Naive thymus-derived CD4-positive, alpha-beta T cell (primary cell): ENCODE results near the gene ZNF408. TPM values are rescaled to one million over a fixed set of nuclear protein-coding genes. Genes with fewer than 3 reads are reported as not detected.

Experiments
- ATAC-seq: fragments of 150-1000 bp; cut with Tn5 transposase; 2 replicates; pipeline ENCODE4 v1.10.0; 2021; ENCODE audit warnings: mild to moderate bottlenecking, moderate library complexity
- CTCF ChIA-PET: fragments of 350-600 bp; sonication (Branson Sonifier 250); formaldehyde crosslinking; loops from one replicate; lab custom pipeline; 2021; ENCODE audit warnings: antibody characterized with exemption; lab: Charles Lee
- POLR2A ChIA-PET: fragments of 350-600 bp; sonication (Branson Sonifier 250); formaldehyde crosslinking; loops from one replicate; lab custom pipeline; 2021; ENCODE audit warnings: antibody characterized with exemption, inconsistent platforms; lab: Charles Lee
- DNase-seq, 9 donors: peaks; one replicate each; pipeline versions ENCODE4 v3.0.0 to v3.0.0-alpha.2; 2020 to 2022; ENCODE audit warnings: mixed read lengths in 1 of 9
- H3K27ac ChIP-seq: one replicate; pipeline ENCODE4 v1.7.0; 2013; ENCODE audit warnings: mild to moderate bottlenecking, low read depth, low read length, moderate library complexity
- H3K27me3 ChIP-seq, 2 donors: one replicate each; pipeline ENCODE4 v1.7.0; 2013; ENCODE audit warnings: low read length in 2 of 2, mild to moderate bottlenecking in 2 of 2, moderate library complexity in 2 of 2; ENCODE audit not compliant: control insufficient read depth in 2 of 2, insufficient read depth in 2 of 2
- H3K36me3 ChIP-seq, 3 experiments: 1 replicate in 2 of 3; 2 replicates in 1 of 3; pipeline ENCODE4 v1.7.0; 2013; ENCODE audit warnings: low read length in 3 of 3, mild to moderate bottlenecking in 3 of 3, moderate library complexity in 1 of 3; ENCODE audit not compliant: insufficient read depth in 3 of 3, control insufficient read depth in 2 of 3
- H3K4me1 ChIP-seq, 2 donors: one replicate each; pipeline ENCODE4 v1.7.0; 2013; ENCODE audit warnings: low read length in 2 of 2, mild to moderate bottlenecking in 2 of 2, moderate library complexity in 1 of 2; ENCODE audit not compliant: control insufficient read depth in 2 of 2, insufficient read depth in 2 of 2
- H3K4me3 ChIP-seq: 2 replicates; pipeline ENCODE4 v1.7.0; 2013; ENCODE audit warnings: mild to moderate bottlenecking, low read length
- H3K9me3 ChIP-seq, 3 experiments: 1 replicate in 2 of 3; 2 replicates in 1 of 3; pipeline ENCODE4 v1.7.0; 2013; ENCODE audit warnings: low read length in 3 of 3; ENCODE audit not compliant: control insufficient read depth in 2 of 3
- H3K27ac Mint-ChIP-seq, 9 donors: one replicate each; pipeline ENCODE4 v1.8.0; 2020 to 2022; ENCODE audit warnings: mixed read lengths in 9 of 9, mild to moderate bottlenecking in 8 of 9, moderate library complexity in 5 of 9, inconsistent platforms in 2 of 9
- H3K27me3 Mint-ChIP-seq, 5 donors: one replicate each; pipeline ENCODE4 v1.8.0; 2021 to 2022; ENCODE audit warnings: mixed read lengths in 5 of 5, mild to moderate bottlenecking in 1 of 5
- H3K36me3 Mint-ChIP-seq, 5 donors: one replicate each; pipeline ENCODE4 v1.8.0; 2020 to 2022; ENCODE audit warnings: mixed read lengths in 5 of 5, mild to moderate bottlenecking in 3 of 5, inconsistent platforms in 1 of 5
- H3K4me1 Mint-ChIP-seq, 7 donors: one replicate each; pipeline ENCODE4 v1.8.0; 2020 to 2022; ENCODE audit warnings: mixed read lengths in 7 of 7, mild to moderate bottlenecking in 3 of 7, inconsistent platforms in 1 of 7
- H3K4me3 Mint-ChIP-seq, 10 donors: one replicate each; pipeline ENCODE4 v1.8.0; 2020 to 2022; ENCODE audit warnings: mild to moderate bottlenecking in 10 of 10, mixed read lengths in 10 of 10, moderate library complexity in 6 of 10, inconsistent platforms in 2 of 10
- H3K9me3 Mint-ChIP-seq, 11 donors: one replicate each; pipeline ENCODE4 v1.8.0; 2020 to 2022; ENCODE audit warnings: mixed read lengths in 11 of 11, mild to moderate bottlenecking in 4 of 11, inconsistent platforms in 1 of 11, moderate library complexity in 1 of 11
- intact Hi-C, 2 donors: fragments of 100-400 bp; cut with micrococcal nuclease; formaldehyde crosslinking; loops; one replicate each; pipeline ENCODE4 v1.15.1; 2023
- polyA plus RNA-seq, 2 donors: library from polyadenylated mRNA; unstranded; fragments of 300-500 nt; fragmentation: Illumina TruSeq; gene quantifications; one replicate each; pipeline ENCODE4 v1.2.3, GENCODE V29; 2021
- total RNA-seq, 6 experiments: library from RNA in 5 of 6; stranded (reverse) in 5 of 6; gene quantifications; 1 replicate in 5 of 6; 2 replicates in 1 of 6; pipeline ENCODE4 v1.2.3 and lab custom pipeline; 2021 to 2026

Gene ZNF408
- total RNA-seq (10 to 100 TPM in 4 of 5 experiments, 1 to 10 TPM in 1; 7.8 to 20.0 (median 16.6) TPM), polyA plus RNA-seq (10 to 100 TPM in 1 of 2 donors, 1 to 10 TPM in 1; 7.0 to 14.1 TPM), total RNA-seq (lab: John Stamatoyannopoulos, UW) (10.5 reads per million, percentile 37 among the genes with 10 or more reads in this experiment)

DNA sequence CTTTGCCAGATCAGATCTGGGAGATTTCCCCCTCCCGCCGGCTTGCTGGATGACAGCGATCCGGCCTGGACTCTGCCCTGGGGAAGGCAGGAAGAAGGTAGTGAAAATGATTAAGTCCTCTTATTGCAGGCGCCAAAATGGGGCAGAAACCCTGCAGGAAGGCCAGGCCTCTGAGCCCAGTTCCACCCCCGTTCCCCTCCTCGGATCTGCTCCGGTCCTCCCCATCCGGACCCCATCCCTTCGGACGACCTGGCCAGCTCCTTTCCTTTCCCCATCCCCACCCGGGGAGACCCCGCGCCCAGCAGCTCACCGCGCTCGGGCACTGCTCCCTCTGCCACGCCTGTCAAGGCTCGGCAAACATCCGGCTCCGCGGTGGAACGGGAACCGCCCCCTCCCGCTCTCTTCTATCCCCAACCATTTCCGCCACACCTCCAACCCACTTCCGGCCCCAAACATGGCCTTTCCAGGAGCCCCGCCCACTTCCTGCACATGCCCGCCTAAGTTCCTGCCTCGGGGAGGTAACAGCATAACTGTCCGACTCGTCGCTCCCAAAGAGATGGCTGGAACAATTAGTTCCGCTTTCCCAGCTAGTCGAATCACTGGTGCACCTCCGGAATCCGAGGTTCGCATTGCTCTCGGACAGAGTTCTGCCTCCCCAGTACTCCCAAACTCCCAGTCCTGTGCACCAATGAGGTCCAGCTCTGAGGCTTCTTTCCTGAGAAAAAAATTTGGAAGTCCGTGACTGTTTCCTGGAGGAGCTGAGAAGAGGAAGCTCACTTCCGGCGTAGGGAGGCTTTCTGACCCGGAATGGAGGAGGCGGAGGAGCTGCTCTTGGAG lies at the start of gene ZNF408, which contains the start of gene ARHGAP1:
Gene ZNF408 (plus strand): TSS at position 791 of the 837 bp plus-strand sequence. CDS start 17 bp downstream, at position 808.
Gene ARHGAP1 (minus strand): TSS at position 379 of the 837 bp plus-strand sequence. CDS start 4,512 bp downstream, outside the sequence.
- CTCF ChIA-PET = interaction anchor here (2.2 to 4.3 kb wide), 2 partner anchors 26 to 30 kb away, joined by 10 to 20 read pairs; no protein-coding TSS in a partner anchor
- peaks cover 8 to 48% (median 20%) of the 10 kb centered on the region in 3 experiments for H3K36me3 ChIP-seq

DNA sequence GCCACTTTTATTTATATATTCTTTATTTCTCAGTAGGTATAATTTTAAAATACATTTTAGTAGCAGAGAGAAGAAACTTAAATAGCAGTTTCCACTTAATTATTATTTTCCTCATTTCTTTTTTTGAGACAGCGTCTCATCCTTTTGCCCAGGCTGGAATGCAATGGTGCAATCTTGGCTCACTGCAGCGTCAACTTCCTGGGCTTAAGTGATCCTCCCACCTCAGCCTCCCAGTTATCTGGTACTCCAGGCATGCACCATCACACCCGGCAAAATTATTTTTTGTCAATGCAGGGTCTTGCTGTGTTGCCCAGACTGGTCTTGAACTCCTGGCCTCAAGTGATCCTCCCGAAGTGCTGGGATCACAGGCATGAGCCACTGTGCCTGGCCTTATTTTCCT lies 45.2 kb upstream of the ZNF408 start:
- Mint-ChIP-seq H3K9me3 (no peaks in the 10 kb centered on the region), H3K36me3 (peaks cover 4 to 51% (median 23%) of the 10 kb centered on the region in 5 donors), H3K4me3 (no peak overlapping the region), H3K27me3 (no peaks in the 10 kb centered on the region), H3K27ac (peak overlapping the region in 1 of 9 donors; percentile 19), H3K4me1 (no peaks in the 10 kb centered on the region)
- Histone ChIP-seq H3K9me3 (no peaks in the 10 kb centered on the region), H3K27ac (no peak overlapping the region), H3K36me3 (peaks cover 29 to 92% (median 34%) of the 10 kb centered on the region in 3 experiments), H3K4me1 (no peaks in the 10 kb centered on the region), H3K27me3 (no peaks in the 10 kb centered on the region), H3K4me3 (no peak overlapping the region)
- CTCF ChIA-PET = no interaction called here
- ATAC-seq (no peak), DNase-seq (no peak)
- intact Hi-C loops = no loop called here
- POLR2A ChIA-PET = interaction anchor here (1.1 kb wide), 1 partner anchor 44 kb away, joined by 4 read pairs; the partner anchor contains the start of gene ARHGAP1

More for the DNA sequence above, at the start of gene ZNF408, which contains the start of gene ARHGAP1:
- Histone ChIP-seq H3K4me3 (peak within 1 kb of the TSS; percentile 95), H3K9me3 (no peaks in the 10 kb centered on the region), H3K27me3 (no peaks in the 10 kb centered on the region), H3K27ac (peak within 1 kb of the TSS; percentile 75), H3K4me1 (peaks cover 33 to 38% of the 10 kb centered on the region in 2 donors)
- peaks cover 0 to 2% (median 0%) of the 10 kb centered on the region in 11 donors for H3K9me3 Mint-ChIP-seq
- peaks cover 40 to 71% (median 54%) of the 10 kb centered on the region in 7 donors for H3K4me1 Mint-ChIP-seq
- POLR2A ChIA-PET = interaction anchor here (0.5 to 12.4 kb wide), 11 partner anchors 17 to 853 kb away, joined by 3 to 135 read pairs (median 4); partner anchors contain the start of genes ACP2, AMBRA1, ATG13 and CRY2
- H3K27me3 Mint-ChIP-seq = peaks cover 0 to 5% (median 0%) of the 10 kb centered on the region in 5 donors
- H3K27ac Mint-ChIP-seq = peak within 1 kb of the TSS; percentile 82 to 98 (median 96)
- ATAC-seq (peak; percentile 99), DNase-seq (peak; percentile 94 to 99 (median 99))
- H3K36me3 Mint-ChIP-seq = peaks cover 5 to 34% (median 19%) of the 10 kb centered on the region in 5 donors
- H3K4me3 Mint-ChIP-seq = peak within 1 kb of the TSS; percentile 91 to 100 (median 99)
- intact Hi-C loops = loop anchor here (1.0 to 10.0 kb wide), 24 partner anchors 25 to 1346 kb away; partner anchors contain the start of genes AMBRA1 (in 2 of the 2), ARFGAP2 (in 2 of the 2), ATG13 (in 2 of the 2) and CSTPP1 (in 2 of the 2)

- H3K9me3 ChIP-seq = no peaks in the 10 kb centered on the region
- POLR2A ChIA-PET = no interaction called here
- no peak overlapping the region for H3K27ac Mint-ChIP-seq
- no peaks in the 10 kb centered on the region for H3K4me1 ChIP-seq
- H3K27ac ChIP-seq = no peak overlapping the region
- no peaks in the 10 kb centered on the region for H3K27me3 Mint-ChIP-seq
- CTCF ChIA-PET = interaction anchor here (0.6 kb wide), 1 partner anchor 44 kb away, joined by 3 read pairs; no protein-coding TSS in a partner anchor
- H3K36me3 Mint-ChIP-seq = peaks cover 4 to 41% (median 18%) of the 10 kb centered on the region in 5 donors
- ATAC-seq (no peak), DNase-seq (no peak)
- peaks cover 16 to 91% (median 24%) of the 10 kb centered on the region in 3 experiments for H3K36me3 ChIP-seq
- H3K4me3 Mint-ChIP-seq = no peak overlapping the region
- intact Hi-C loops = no loop called here
- H3K27me3 ChIP-seq = no peaks in the 10 kb centered on the region
- no peak overlapping the region for H3K4me3 ChIP-seq
- H3K9me3 Mint-ChIP-seq = no peaks in the 10 kb centered on the region
- no peaks in the 10 kb centered on the region for H3K4me1 Mint-ChIP-seq
Observed at GRCh38 chr11:46657186-46657585, 43.6 kb upstream of the ZNF408 start.

DNA sequence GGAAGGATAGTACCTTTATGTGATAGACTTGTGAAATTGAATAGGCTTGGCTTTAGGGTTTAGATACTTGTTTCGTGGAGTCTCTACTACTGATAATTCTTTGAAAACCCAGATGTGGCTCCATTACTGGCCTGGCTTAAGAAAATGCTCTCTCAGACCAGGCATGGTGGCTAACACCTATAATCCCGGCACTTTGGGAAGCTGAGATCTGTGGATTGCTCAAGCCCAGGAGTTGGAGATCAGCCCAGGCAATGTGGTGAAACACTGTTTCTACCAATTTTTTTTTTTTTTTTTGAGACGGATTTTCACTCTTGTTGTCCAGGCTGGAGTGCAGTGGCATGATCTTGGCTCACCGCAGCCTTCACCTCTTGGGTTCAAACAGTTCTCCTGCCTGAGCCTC lies 42.6 kb upstream of the ZNF408 start:
- peak overlapping the region in 2 of 9 donors; percentile 4 to 52 for H3K27ac Mint-ChIP-seq
- H3K9me3 ChIP-seq = no peaks in the 10 kb centered on the region
- no peak overlapping the region for H3K27ac ChIP-seq
- peaks cover 9 to 91% (median 24%) of the 10 kb centered on the region in 3 experiments for H3K36me3 ChIP-seq
- no peak overlapping the region for H3K4me3 ChIP-seq
- intact Hi-C loops = no loop called here
- no peaks in the 10 kb centered on the region for H3K4me1 Mint-ChIP-seq
- no peak for DNase-seq
- H3K36me3 Mint-ChIP-seq = peaks cover 4 to 47% (median 18%) of the 10 kb centered on the region in 5 donors
- no peak for ATAC-seq
- H3K4me3 Mint-ChIP-seq = no peak overlapping the region
- H3K27me3 ChIP-seq = no peaks in the 10 kb centered on the region
- no peaks in the 10 kb centered on the region for H3K27me3 Mint-ChIP-seq
- no peaks in the 10 kb centered on the region for H3K4me1 ChIP-seq
- POLR2A ChIA-PET = interaction anchor here (0.6 kb wide), 2 partner anchors 115 to 276 kb away, joined by 3 to 8 read pairs; no protein-coding TSS in a partner anchor
- CTCF ChIA-PET = interaction anchor here (1.1 kb wide), 1 partner anchor 12 kb away, joined by 4 read pairs; no protein-coding TSS in a partner anchor
- H3K9me3 Mint-ChIP-seq = no peaks in the 10 kb centered on the region

- H3K4me3 ChIP-seq = no peak overlapping the region
- ATAC-seq = no peak
- ChIA-PET CTCF (interaction anchor here (1.1 kb wide), 1 partner anchor 422 kb away, joined by 3 read pairs; no protein-coding TSS in a partner anchor), POLR2A (no interaction called here)
- DNase-seq = no peak
- no peak overlapping the region for H3K4me3 Mint-ChIP-seq
- H3K36me3 Mint-ChIP-seq = peaks cover 4 to 57% (median 19%) of the 10 kb centered on the region in 5 donors
- no peaks in the 10 kb centered on the region for H3K9me3 ChIP-seq
- H3K4me1 Mint-ChIP-seq = peaks cover 0 to 5% (median 0%) of the 10 kb centered on the region in 7 donors
- no peaks in the 10 kb centered on the region for H3K27me3 Mint-ChIP-seq
- intact Hi-C loops = no loop called here
- no peaks in the 10 kb centered on the region for H3K27me3 ChIP-seq
- no peaks in the 10 kb centered on the region for H3K4me1 ChIP-seq
- H3K27ac Mint-ChIP-seq = peak overlapping the region in 6 of 9 donors; percentile 4 to 75 (median 19)
- no peak overlapping the region for H3K27ac ChIP-seq
- peaks cover 9 to 92% (median 27%) of the 10 kb centered on the region in 3 experiments for H3K36me3 ChIP-seq
- no peaks in the 10 kb centered on the region for H3K9me3 Mint-ChIP-seq
Observed at GRCh38 chr11:46659908-46660307, 40.9 kb upstream of the ZNF408 start.

DNA sequence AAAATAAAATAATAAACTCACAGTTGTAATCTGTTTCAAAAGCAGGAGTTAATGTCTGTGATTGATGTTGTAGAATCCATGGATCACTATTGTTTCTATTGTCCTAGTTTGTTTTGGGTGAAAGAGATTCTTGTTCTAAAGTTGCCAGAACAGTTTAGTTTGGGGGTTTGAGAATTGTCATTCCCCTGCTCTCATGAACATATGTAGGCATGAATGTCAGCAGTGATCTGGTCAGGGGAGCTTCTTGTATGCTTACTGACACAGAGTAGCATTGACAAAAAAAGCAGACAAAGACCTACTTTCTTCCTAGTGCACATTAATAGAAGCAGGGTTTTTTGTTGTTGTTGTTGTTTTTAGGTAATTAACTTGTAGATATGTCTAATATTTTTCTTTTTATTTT lies 39.0 kb upstream of the ZNF408 start:
- Mint-ChIP-seq H3K27me3 (no peaks in the 10 kb centered on the region), H3K4me3 (no peak overlapping the region), H3K4me1 (peaks cover 0 to 5% (median 2%) of the 10 kb centered on the region in 7 donors), H3K27ac (peak overlapping the region in 1 of 9 donors; percentile 31), H3K36me3 (peaks cover 8 to 58% (median 21%) of the 10 kb centered on the region in 5 donors), H3K9me3 (no peaks in the 10 kb centered on the region)
- H3K4me1 ChIP-seq = no peaks in the 10 kb centered on the region
- DNase-seq (no peak), ATAC-seq (no peak)
- intact Hi-C loops = no loop called here
- H3K4me3 ChIP-seq = no peak overlapping the region
- H3K36me3 ChIP-seq = peaks cover 5 to 95% (median 26%) of the 10 kb centered on the region in 3 experiments
- CTCF ChIA-PET = no interaction called here
- H3K27me3 ChIP-seq = no peaks in the 10 kb centered on the region
- POLR2A ChIA-PET = interaction anchor here (0.8 to 1.3 kb wide), 2 partner anchors 9 kb away, joined by 3 to 5 read pairs; no protein-coding TSS in a partner anchor
- H3K27ac ChIP-seq = no peak overlapping the region
- H3K9me3 ChIP-seq = no peaks in the 10 kb centered on the region
